PC-9 (cell line): ENCODE measurements around the gene ZMYM2. TPM values are rescaled to one million over a fixed set of nuclear protein-coding genes. Genes with fewer than 3 reads are reported as not detected.

Source experiments
- BruUV-seq: library from RNA; stranded (reverse); fragments of 400-500 nt; replicated peaks from 2 replicates; lab custom pipeline; 2021; lab: Mats Ljungman, UMichigan
- CTCF ChIA-PET: fragments of 300-600 bp; sonication (Branson Sonifier 250); formaldehyde crosslinking; loops from one replicate; lab custom pipeline; 2022; ENCODE audit warnings: antibody characterized with exemption; lab: Charles Lee
- POLR2A ChIA-PET: fragments of 300-600 bp; sonication (Branson Sonifier 250); formaldehyde crosslinking; loops from one replicate; lab custom pipeline; 2022; ENCODE audit warnings: antibody characterized with exemption; ENCODE audit not compliant: unreplicated experiment; lab: Charles Lee
- DNase-seq, 2 experiments: peaks; one replicate each; pipeline versions ENCODE4 v3.0.0 to v3.0.0-alpha.2; 2015 to 2022; ENCODE audit warnings: mixed read lengths in 1 of 2
- H2AFZ ChIP-seq: fragments of 200-600 bp; sonication (generic); 2 replicates; pipeline ENCODE4 v1.8.1; 2017; ENCODE audit warnings: antibody characterized with exemption
- H3F3A ChIP-seq: fragments of 200-600 bp; sonication (generic); 2 replicates; pipeline ENCODE4 v1.8.1; 2017; ENCODE audit warnings: antibody characterized with exemption, mild to moderate bottlenecking, low read depth; ENCODE audit not compliant: insufficient read depth
- H3K27ac ChIP-seq: fragments of 200-600 bp; sonication (generic); 2 replicates; pipeline ENCODE4 v1.6.1; 2016; ENCODE audit warnings: mixed run types
- H3K27me3 ChIP-seq: fragments of 200-600 bp; sonication (generic); 2 replicates; pipeline ENCODE4 v1.6.1; 2016; ENCODE audit warnings: low read depth, mixed run types; ENCODE audit not compliant: insufficient read depth
- H3K36me3 ChIP-seq: fragments of 200-600 bp; sonication (generic); 2 replicates; pipeline ENCODE4 v1.6.1; 2016; ENCODE audit warnings: low read depth, mixed run types
- H3K4me1 ChIP-seq: fragments of 200-600 bp; sonication (generic); replicated peaks from 2 replicates; pipeline ENCODE4 v1.6.1; 2016; ENCODE audit warnings: mixed run types; ENCODE audit not compliant: insufficient read depth
- H3K4me2 ChIP-seq: fragments of 200-600 bp; sonication (generic); 2 replicates; pipeline ENCODE4 v1.6.1; 2017; ENCODE audit warnings: mixed run types
- H3K4me3 ChIP-seq: fragments of 200-600 bp; sonication (generic); 2 replicates; pipeline ENCODE4 v1.6.1; 2016; ENCODE audit warnings: mixed run types
- H3K79me2 ChIP-seq: fragments of 200-600 bp; sonication (generic); 2 replicates; pipeline ENCODE4 v1.6.1; 2017; ENCODE audit warnings: low read depth, mixed run types
- H3K9me2 ChIP-seq: fragments of 200-600 bp; sonication (generic); 2 replicates; pipeline ENCODE4 v1.8.1; 2017; ENCODE audit warnings: mild to moderate bottlenecking; ENCODE audit not compliant: insufficient read depth
- H3K9me3 ChIP-seq: fragments of 200-600 bp; sonication (generic); 2 replicates; pipeline ENCODE4 v1.8.1; 2016; ENCODE audit warnings: low read depth; ENCODE audit not compliant: insufficient read depth
- H4K20me1 ChIP-seq: fragments of 200-600 bp; sonication (generic); 2 replicates; pipeline ENCODE4 v1.8.1; 2017; ENCODE audit not compliant: insufficient read depth
- EZH2 ChIP-seq: fragments of 200-600 bp; sonication (generic); IDR thresholded peaks from 2 replicates; pipeline ENCODE4 v1.8.0; 2017; ENCODE audit warnings: antibody characterized with exemption, low read depth
- intact Hi-C: fragments of 100-400 bp; cut with micrococcal nuclease; formaldehyde crosslinking; loops from one replicate; pipeline ENCODE4 v1.10.0; 2022; ENCODE audit not compliant: unreplicated experiment
- total RNA-seq: library from RNA; stranded (reverse); gene quantifications from 2 replicates; pipeline ENCODE4 v1.2.3, GENCODE V29; 2021
- TF ChIP-seq, protein P1 (sequence below): fragments of 200-600 bp; sonication (generic); conservative IDR thresholded peaks from 2 replicates; pipeline ENCODE4 v1.6.1; 2017; ENCODE audit warnings: mixed run types, antibody characterized with exemption, mild to moderate bottlenecking, moderate library complexity

ZMYM2 gene
- total RNA-seq, 1 experiment from 2014 or later = 55.1 TPM

DNA sequence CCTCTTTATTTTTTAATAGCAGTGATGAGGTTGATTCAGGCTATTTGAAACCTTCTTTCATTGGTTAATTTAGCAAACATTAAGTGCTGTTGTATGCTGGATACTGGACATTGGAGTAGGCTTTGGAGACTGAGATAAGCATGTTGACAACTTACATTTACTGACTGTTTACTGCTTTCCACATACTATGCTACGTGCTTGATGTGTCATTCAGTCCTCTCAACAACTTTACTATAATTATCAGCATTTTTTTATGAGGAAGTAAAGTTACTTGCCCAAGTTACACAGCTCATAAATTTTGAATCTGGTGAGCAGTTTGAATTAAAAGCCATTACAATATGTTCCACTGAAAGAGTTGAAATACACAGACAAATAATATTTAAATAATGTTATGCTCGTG, 118.6 kb downstream of the ZMYM2 start:
- CTCF ChIA-PET = no interaction called here
- Histone ChIP-seq H4K20me1 (no peaks in the 10 kb centered on the region), H3K27ac (no peak overlapping the region), H3K36me3 (peaks cover 9% of the 10 kb centered on the region; the same call in 1 of the 2 replicates), H3K4me2 (no peak overlapping the region), H2AFZ (no peak overlapping the region), H3F3A (peaks cover 4% of the 10 kb centered on the region), H3K27me3 (no peaks in the 10 kb centered on the region), H3K79me2 (no peaks in the 10 kb centered on the region), H3K4me1 (no peaks in the 10 kb centered on the region), H3K9me2 (no peaks in the 10 kb centered on the region), H3K4me3 (no peak overlapping the region), H3K9me3 (no peaks in the 10 kb centered on the region)
- no peak for DNase-seq
- intact Hi-C loops = no loop called here
- no TSS peak for BruUV-seq
- TF ChIP-seq, protein P1, sequence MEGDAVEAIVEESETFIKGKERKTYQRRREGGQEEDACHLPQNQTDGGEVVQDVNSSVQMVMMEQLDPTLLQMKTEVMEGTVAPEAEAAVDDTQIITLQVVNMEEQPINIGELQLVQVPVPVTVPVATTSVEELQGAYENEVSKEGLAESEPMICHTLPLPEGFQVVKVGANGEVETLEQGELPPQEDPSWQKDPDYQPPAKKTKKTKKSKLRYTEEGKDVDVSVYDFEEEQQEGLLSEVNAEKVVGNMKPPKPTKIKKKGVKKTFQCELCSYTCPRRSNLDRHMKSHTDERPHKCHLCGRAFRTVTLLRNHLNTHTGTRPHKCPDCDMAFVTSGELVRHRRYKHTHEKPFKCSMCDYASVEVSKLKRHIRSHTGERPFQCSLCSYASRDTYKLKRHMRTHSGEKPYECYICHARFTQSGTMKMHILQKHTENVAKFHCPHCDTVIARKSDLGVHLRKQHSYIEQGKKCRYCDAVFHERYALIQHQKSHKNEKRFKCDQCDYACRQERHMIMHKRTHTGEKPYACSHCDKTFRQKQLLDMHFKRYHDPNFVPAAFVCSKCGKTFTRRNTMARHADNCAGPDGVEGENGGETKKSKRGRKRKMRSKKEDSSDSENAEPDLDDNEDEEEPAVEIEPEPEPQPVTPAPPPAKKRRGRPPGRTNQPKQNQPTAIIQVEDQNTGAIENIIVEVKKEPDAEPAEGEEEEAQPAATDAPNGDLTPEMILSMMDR = no peak
- POLR2A ChIA-PET = no interaction called here

DNA sequence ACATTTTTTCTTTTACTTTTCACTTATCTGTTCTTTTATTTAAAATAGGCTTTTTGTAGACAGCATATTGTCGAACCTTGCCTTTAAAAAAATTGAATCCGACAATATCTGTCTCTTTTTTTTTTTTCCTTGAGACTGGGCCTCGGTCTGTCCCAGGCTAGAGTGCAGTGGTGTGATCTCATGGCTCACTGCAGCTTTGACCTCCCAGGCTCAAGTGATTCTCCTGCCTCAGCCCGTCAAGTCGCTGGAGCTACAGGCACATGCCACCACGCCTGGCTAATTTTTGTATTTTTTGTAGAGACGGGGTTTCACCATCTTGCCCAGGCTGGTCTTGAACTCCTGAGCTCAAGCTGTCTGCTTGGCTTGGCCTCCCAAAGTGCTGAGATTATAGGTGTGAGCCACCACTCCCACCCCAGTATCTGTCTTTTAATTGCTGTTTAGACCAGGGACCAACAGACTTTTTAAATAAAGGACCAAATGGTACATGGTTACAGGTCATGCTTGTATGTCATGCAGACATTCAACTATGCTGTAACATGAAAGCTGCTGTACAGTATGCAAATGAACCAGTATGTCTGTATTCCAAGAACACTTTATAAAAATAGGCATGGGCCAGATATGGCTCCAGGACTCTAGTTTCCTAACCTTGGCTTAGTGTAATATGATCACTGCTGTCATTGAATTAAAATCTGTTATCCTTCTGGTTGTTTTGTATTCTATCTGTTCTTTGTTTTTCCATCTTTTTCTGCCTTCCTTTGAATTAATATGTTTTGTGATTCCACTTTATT, 122.0 kb downstream of the ZMYM2 start:
- Histone ChIP-seq H4K20me1 (no peaks in the 10 kb centered on the region), H3K9me3 (no peaks in the 10 kb centered on the region), H3K9me2 (no peaks in the 10 kb centered on the region), H3K27ac (0 out of 2 replicates have a peak overlapping the region, but pooled peaks have one; percentile 11), H3K4me3 (no peak overlapping the region), H3K4me2 (no peak overlapping the region), H3K79me2 (no peaks in the 10 kb centered on the region), H3K4me1 (no peaks in the 10 kb centered on the region), H3F3A (0 out of 2 replicates have a peak, but pooled peaks cover under 1% of the 10 kb centered on the region), H2AFZ (no peak overlapping the region), H3K27me3 (no peaks in the 10 kb centered on the region), H3K36me3 (peaks cover 13% of the 10 kb centered on the region; the same call in 1 of the 2 replicates)
- intact Hi-C loops = no loop called here
- no TSS peak for BruUV-seq
- POLR2A ChIA-PET = no interaction called here
- CTCF ChIA-PET = interaction anchor here (0.7 kb wide), 1 partner anchor 85 kb away, joined by 3 read pairs; no protein-coding TSS in a partner anchor
- TF ChIP-seq EZH2 = no peak
- TF ChIP-seq, protein P1 = no peak
- no peak for DNase-seq

DNA sequence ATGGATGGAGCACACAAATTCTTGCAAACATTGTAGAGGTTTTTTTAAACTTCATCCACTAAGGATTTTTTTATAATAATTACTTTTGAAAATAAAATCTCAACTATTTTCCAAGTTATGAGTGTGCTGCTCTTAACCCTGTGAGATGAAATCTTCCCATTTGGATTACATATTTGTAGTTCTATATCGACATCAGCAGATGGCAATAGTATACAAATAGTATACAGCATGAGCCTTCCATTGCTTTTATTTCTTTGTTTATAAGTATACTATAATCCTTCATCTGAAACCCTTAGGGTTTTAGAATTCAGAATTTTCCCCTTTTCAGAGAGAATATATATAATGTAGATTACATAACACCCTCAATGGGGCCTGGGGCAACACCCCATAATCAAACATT, 131.8 kb downstream of the ZMYM2 start:
- Histone ChIP-seq H3K4me1 (no peaks in the 10 kb centered on the region), H3K27me3 (no peaks in the 10 kb centered on the region), H3K4me3 (no peak overlapping the region), H3F3A (peaks cover 14% of the 10 kb centered on the region; the same call in 1 of the 2 replicates), H3K36me3 (no peaks in the 10 kb centered on the region), H3K9me2 (no peaks in the 10 kb centered on the region), H2AFZ (no peak overlapping the region), H3K27ac (no peak overlapping the region), H3K4me2 (no peak overlapping the region), H4K20me1 (no peaks in the 10 kb centered on the region), H3K79me2 (no peaks in the 10 kb centered on the region), H3K9me3 (no peaks in the 10 kb centered on the region)
- no peak for TF ChIP-seq EZH2
- TF ChIP-seq, protein P1 = peak; percentile 49
- CTCF ChIA-PET = interaction anchor here (0.6 kb wide), 1 partner anchor 32 kb away, joined by 4 read pairs; no protein-coding TSS in a partner anchor
- BruUV-seq = no TSS peak
- no peak for DNase-seq
- POLR2A ChIA-PET = no interaction called here
- intact Hi-C loops = loop anchor here (1.0 kb wide), 1 partner anchor 73 kb away; no protein-coding TSS in a partner anchor
